Measurements from ENCODE around the gene SEMA5B. TPM values are rescaled to one million over a fixed set of nuclear protein-coding genes. Genes with fewer than 3 reads are reported as not detected.

Gene SEMA5B
- total and polyA plus RNA-seq, 8 donors, result 0.61 to 9.0 (median 6.4) TPM

DNA sequence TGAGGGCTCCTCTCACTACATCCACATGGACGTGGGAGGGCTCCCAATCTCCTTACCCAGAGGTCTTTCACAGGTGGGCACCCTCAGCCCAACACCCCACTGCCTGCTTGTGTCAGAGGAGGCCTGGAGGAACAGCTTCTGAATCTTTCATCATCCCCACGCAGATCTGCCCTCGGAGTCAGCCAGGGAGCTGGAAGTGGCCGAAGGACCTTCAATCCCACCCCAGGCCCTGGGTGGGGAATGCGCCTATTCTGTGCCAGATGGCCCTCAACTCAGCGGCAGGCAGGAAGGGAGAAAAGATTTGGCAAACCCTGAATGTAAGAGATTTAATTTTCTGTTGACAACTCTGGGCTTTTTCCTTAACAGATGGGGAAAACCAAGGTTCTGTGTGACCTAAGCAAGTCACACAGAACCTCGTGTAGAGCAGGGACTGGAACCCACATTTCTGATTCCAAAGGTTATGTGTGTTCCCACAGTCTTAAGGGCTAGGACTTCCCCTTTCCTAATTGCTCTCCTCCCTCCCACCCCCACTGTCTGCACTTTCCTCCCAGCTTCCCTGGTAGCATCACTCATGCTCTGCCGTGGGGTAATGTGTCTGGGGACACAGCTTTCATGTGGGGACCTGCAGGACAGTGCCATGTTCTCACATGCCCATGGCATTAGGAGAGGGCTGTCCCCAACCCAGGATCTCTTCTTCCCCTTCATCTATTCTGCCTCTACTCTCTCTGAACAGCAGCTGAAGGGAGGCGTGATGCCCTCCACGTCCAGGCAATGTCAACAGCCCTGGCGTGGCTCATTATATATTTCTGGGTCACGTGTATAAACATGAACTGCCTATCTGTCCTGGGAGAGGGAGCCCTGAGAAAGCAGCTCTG lies 98.1 kb downstream of the SEMA5B start:
- ATAC-seq, result no peak

DNA sequence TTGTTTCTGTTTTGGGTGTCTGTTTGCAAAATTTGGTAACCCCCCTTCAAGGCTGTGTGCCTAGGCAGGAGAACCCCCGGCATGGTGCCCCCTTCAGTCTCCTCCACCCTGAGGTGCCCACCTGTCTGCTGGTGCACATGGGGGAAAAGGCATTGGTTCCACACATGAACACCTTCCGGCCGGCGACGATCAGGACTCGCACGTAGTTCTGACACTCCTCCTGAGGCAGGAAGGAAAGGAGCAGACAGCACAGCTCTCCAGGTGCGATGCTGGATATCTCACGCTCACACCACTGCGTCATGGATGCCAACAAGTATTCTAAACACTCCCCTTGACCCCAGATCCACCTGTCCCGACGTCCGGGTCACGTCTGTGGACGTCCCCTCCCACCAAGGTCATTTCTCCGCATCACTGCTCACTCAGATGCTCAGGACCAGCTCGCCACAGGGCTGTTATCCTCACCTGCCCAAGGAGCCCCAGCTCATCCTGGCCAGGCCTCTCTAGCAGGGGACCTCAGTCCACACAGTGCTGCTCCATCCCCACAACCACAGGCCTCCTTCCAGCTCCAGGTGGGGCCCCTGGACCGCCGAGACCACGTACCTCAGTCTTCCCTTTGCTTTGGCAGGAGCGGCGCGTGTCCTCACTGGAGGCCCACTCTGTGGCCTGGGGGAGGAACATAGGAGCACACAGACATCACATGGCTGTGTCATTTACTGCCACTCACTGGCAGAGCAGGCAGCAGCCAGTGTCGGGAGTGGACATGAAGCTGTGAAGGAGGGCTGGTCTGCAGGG lies 99.0 kb downstream of the SEMA5B start:
- no peak for DNase-seq

More for the DNA sequence above, 98.1 kb downstream of the SEMA5B start:
- Histone ChIP-seq H3K27ac (no peak overlapping the region), H3K4me3 (no peak overlapping the region), H3K9me3 (no peaks in the 10 kb centered on the region), H3K4me1 (no peaks in the 10 kb centered on the region), H3K36me3 (no peaks in the 10 kb centered on the region), H3K27me3 (peaks cover 0 to under 1% of the 10 kb centered on the region in 2 donors)
- TF ChIP-seq, protein P1, sequence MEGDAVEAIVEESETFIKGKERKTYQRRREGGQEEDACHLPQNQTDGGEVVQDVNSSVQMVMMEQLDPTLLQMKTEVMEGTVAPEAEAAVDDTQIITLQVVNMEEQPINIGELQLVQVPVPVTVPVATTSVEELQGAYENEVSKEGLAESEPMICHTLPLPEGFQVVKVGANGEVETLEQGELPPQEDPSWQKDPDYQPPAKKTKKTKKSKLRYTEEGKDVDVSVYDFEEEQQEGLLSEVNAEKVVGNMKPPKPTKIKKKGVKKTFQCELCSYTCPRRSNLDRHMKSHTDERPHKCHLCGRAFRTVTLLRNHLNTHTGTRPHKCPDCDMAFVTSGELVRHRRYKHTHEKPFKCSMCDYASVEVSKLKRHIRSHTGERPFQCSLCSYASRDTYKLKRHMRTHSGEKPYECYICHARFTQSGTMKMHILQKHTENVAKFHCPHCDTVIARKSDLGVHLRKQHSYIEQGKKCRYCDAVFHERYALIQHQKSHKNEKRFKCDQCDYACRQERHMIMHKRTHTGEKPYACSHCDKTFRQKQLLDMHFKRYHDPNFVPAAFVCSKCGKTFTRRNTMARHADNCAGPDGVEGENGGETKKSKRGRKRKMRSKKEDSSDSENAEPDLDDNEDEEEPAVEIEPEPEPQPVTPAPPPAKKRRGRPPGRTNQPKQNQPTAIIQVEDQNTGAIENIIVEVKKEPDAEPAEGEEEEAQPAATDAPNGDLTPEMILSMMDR (IDR thresholded peaks at IDR 0.05), result no peak
- intact Hi-C loops (cut with DNase I), result no loop called here
- DNase-seq, result no peak

DNA sequence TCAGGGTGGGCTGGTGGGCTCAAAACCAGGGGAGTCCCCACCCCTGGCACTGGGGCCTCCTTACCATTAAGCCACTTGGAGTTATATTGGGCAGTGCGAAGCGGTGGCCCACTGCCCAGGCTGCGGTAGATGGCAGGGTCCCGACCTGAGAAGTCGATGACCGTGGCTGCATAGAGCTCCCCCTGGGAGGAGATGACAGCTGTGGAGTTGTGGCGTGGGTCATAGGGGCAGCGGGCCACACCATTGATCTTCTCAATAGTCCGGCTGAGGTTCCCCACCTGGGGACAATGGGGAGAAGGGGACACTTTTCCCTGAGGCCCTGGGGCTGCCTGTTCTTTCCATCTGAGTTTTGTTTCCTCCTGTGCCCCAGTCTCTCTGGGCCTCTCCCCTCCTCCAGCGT lies 99.8 kb downstream of the SEMA5B start:
- Histone ChIP-seq H3K27ac (no peak overlapping the region), H3K36me3 (no peaks in the 10 kb centered on the region), H3K4me1 (no peaks in the 10 kb centered on the region), H3K9me3 (no peaks in the 10 kb centered on the region), H3K4me3 (no peak overlapping the region), H3K27me3 (peaks cover 3 to 18% of the 10 kb centered on the region in 2 donors)
- TF ChIP-seq, protein P1 (IDR thresholded peaks at IDR 0.05), result no peak
- no peak for DNase-seq
- ATAC-seq, result no peak
- intact Hi-C loops (cut with DNase I), result no loop called here

More for the DNA sequence above, 99.0 kb downstream of the SEMA5B start:
- Histone ChIP-seq H3K36me3 (no peaks in the 10 kb centered on the region), H3K4me3 (no peak overlapping the region), H3K9me3 (no peaks in the 10 kb centered on the region), H3K27me3 (peaks cover 0 to 9% of the 10 kb centered on the region in 2 donors), H3K4me1 (no peaks in the 10 kb centered on the region), H3K27ac (no peak overlapping the region)
- intact Hi-C loops (cut with DNase I), result no loop called here
- TF ChIP-seq, protein P1 (IDR thresholded peaks at IDR 0.05), result no peak
- no peak for ATAC-seq

DNA sequence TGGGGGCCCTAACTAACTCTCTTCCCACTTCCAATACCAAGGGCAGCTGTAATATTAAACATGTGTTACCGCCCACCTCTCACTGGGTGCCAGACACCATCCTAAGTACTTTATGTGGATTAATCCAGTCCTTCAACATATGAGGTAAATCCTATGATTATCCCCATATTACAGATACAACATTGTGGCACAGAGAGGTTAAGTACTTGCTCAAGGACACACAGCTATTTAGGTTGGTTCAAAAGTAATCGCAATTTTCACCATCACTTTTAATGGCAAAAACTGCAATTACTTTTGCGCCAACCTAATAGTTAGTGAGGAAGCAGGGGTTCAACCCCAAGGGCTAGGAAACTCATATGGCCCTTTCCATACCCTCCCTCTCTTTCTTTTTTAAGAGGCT lies 100.8 kb downstream of the SEMA5B start:
- ATAC-seq (no peak), DNase-seq (no peak)
- no peak overlapping the region for H3K27ac ChIP-seq
- peaks cover 0 to 3% of the 10 kb centered on the region in 2 donors for H3K4me1 ChIP-seq
- intact Hi-C loops (cut with DNase I), result no loop called here
- H3K36me3 ChIP-seq, result no peaks in the 10 kb centered on the region
- H3K9me3 ChIP-seq, result no peaks in the 10 kb centered on the region
- peaks cover 13 to 27% of the 10 kb centered on the region in 2 donors for H3K27me3 ChIP-seq
- no peak overlapping the region for H3K4me3 ChIP-seq
- TF ChIP-seq, protein P1 (IDR thresholded peaks at IDR 0.05), result no peak

DNA sequence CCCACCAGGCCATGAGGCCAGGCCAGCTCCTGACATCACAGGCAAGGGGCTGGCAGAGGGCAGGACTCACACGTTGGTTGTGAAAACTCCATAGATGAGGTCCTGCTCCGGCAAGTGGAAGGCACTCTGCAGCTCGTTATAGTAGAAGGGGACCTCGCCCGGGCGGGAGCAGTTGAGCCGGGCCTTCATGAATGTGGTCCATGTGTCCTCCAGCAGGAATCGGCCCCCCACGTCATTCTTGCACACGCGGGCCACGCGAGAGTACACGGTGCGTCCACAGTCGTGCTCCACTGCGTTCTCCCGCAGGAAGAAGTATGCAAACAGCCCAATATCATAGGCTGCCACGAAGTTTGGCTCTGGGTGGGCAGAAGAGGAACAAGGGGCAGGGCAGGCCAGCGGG lies 101.2 kb downstream of the SEMA5B start:
- H3K4me1 ChIP-seq, result peaks cover 0 to 6% of the 10 kb centered on the region in 2 donors
- no peak overlapping the region for H3K27ac ChIP-seq
- no peak overlapping the region for H3K4me3 ChIP-seq
- DNase-seq (no peak), ATAC-seq (no peak)
- TF ChIP-seq, protein P1 (IDR thresholded peaks at IDR 0.05), result no peak
- intact Hi-C loops (cut with DNase I), result no loop called here
- H3K36me3 ChIP-seq, result no peaks in the 10 kb centered on the region
- peaks cover 16 to 32% of the 10 kb centered on the region in 2 donors for H3K27me3 ChIP-seq
- no peaks in the 10 kb centered on the region for H3K9me3 ChIP-seq

Data from left lung (tissue), 10 donors.